ENCODE results near the gene UBXN10. TPM values are rescaled to one million over a fixed set of nuclear protein-coding genes. Genes with fewer than 3 reads are reported as not detected.
A peak's percentile ranks its signal among the peaks of the same experiment; 100 is the strongest.

Gene UBXN10
- total RNA-seq, 1 donor from 2014 or later = 0.04 TPM

DNA sequence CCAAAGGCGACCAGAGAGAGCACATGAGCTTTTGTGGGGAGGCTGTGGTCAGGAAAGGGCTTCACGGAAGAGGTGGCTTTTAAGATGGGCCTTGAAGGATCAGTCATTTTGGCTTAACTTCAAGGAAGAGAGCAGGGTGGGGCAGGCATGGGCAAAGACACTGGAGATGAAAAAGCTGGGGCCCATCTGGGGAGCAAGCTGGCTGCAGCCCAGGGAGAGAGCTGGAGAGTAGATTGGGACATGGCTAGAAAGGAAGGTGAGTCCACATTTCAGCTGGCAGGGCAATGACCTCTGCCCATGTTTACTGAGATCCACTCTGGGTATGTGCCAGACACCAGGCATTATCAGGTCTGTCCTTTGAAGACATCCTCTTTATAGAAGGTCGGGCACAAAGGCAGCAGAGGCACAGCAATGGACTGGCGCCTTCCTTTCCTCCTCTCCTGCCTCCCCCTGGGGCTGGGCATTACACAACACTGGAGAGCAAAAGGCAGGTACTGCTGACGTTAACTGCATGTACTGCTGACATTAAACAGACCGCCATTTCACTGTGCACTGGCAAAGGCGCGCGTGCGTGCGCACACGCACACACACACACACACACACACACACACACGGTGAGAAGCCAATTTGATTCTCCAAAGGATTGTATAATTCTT lies 2.2 kb upstream of the UBXN10 start:
- no peak for ATAC-seq

DNA sequence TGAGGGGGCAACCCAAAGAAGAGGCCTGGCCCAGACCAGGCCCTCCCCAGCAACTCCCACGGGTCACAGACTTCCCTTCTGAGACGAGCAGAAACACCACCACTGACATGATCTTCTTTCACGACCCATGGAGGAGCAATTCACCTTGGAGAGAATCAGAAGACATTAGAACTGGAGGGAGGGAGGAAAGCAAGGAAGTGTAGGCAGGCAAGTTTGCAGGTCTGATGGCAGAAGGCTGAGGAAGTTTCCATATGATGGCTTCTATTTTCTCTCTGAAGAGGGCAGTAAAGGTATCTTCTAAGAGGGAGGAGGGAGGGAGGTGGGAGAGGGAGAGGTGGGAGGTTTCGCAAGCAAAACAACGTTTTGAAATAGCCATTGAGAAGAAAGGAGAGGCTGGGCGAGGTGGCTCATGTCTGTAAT lies 1.4 kb upstream of the UBXN10 start:
- no peak for ATAC-seq

DNA sequence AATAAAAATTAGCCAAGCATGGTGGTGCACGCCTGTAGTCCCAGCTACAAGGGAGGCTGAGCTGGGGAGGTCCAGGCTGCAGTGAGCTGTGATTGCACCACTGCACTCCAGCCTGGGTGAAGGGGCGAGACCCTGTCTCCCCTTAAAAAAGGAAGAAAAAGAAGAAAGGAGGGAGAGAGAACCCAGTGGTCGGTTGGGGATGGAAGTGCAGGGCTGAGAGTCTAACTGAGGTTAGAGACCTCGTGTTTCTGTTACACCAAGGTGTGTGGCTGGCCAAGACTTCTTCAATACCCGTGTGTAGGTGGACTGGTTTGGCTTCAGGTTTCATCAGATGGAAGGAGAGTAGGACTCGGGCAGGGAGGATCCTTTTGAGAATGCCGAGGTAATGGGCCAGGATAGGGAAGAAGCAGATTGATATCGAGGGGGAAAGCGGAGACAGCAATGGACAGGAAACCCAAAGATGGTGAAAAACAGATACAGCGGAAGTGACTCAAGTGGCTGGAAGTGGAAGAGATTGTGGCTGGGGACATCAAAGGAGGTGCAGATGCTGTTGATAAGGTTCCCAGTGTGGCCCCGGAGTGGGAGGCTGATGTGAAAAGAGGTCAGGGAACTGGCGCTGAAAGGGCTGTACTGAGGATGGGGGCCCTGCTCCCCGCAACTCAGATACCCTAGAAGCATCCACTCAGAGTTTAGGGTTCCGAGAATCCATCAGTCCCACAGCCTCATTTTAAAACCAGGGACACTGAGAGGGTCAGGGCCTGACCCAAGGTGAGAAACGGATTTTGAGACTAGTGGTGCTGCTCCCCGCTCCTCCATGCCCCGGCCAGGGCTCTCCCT lies 681 bp upstream of the UBXN10 start:
- ATAC-seq = no peak

DNA sequence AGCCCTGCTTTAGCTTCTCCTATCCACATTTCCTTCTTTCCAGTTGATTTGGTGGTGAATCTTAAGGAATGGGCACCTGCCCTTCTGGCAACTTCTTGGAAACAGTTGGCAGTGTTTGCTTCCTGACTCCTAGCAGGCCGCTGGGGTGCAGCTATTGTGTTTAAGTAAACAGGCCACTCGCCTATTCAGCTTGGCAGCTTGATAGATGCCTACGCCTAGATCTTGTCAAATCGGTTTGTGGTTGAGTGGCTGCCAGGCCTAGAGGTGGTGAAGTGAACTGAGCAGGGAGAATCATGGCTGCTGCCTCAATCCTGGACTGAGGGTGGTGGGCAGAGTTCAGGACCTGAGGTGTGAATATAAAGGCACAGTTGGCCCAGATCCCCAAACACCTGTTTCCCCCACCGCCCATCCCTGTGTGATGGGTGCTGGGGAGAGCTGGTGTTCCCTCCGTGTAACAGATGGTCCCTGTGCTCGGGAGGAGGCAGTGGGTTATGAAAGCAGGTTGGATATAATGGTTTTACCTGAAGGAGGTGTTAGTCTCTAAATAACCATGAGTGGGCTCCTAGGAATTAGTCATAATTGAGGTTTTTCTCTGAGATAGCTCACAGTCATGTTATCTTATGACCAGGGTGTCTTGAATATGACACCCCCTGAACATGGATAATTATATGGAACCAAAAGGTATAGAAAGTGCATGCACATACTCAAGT lies 1.4 kb downstream of the UBXN10 start:
- peak; percentile 71 for ATAC-seq

DNA sequence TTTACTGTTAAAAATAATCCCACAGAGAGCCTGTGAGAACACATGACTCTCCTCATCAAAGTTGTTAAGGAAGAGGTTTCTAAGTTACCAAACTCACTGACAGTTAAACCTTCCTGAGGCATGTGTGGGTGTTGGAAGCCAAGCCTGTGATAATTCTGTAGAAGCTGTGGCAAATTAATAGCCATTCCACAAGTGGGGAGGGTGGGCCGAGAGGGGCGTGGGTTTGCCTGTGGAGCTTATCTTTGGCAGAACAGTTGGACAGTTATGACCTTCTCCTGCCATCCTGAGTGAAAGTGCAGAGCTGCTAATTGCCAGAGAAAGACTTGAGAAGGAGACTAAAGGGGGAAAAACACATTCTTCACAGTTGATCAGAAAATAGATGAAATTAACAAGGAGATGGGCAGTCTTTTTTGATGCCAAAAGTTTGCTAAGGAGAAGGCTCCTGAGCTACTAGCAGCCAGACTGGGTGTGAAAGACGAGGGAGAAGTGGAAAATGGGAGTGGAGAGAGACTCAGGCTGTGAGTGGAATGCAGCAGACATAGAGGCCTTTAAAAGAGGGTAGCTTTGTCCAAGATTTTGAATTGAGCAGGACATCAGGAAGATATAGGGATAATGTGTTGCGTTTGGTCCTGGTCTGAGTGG lies 2.0 kb downstream of the UBXN10 start:
- ATAC-seq = no peak

DNA sequence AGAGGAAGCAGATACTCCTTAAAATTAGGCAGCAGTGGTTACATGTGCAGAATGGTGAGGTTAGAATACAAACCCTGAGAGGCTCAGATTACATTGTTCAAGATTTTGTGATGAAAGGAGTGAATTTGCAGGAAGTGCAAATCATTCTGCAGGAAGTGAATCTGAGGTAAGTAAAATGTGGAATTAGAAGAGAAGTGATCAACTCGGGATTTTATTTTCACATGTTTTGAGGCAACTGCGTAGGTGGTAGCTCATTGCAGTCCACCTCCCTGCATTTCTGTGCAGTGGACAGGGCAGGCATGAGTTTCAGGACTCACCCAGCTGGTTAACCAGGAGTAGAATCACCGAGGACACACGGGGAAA lies 2.5 kb downstream of the UBXN10 start:
- no peak for ATAC-seq

DNA sequence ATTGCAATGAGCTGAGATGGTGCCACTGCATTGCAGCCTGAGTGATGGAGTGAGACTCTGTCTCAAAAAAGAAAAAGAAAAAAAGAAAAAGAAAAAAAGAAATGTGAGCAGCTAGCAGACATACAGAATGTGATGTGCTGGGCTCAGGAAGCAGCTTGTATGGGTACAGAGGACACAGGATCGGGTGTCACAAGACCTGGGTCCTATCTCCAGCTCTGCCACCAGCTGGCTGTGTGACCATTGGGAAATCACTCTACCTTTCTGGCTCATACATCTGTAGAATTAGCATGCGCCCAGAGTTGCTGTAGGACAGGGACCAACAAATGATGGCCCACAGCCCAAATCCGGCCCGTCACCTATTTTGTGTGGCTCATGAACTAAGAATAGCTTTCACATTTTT lies 3.8 kb downstream of the UBXN10 start:
- ATAC-seq = no peak

DNA sequence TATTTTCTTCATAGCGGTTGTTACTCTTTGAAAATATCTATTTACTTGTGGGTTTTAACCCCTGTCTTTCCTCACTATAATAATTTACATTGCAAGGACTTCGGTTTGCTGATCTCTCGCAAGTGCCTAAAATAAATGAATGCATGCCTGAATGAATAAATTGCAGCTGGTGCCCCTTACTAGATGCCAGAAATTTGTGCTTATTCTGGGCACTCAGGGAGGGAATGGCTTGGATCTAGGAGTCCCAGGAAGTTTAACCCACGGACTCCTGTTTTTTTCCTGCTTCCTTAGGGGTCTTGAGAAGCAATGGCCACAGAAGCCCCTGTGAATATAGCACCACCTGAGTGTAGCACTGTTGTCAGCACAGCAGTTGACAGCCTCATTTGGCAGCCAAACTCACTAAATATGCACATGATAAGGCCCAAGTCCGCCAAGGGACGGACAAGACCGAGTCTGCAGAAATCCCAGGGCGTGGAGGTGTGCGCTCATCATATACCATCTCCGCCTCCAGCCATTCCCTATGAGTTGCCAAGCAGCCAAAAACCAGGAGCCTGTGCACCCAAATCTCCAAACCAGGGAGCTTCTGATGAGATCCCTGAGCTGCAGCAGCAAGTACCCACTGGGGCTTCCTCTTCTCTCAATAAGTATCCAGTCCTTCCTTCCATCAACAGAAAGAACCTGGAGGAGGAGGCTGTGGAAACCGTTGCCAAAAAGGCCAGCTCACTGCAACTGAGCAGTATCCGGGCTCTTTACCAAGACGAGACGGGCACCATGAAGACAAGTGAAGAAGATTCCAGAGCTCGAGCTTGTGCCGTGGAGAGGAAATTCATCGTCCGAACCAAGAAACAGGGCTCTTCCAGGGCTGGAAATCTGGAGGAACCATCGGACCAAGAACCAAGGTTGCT lies 4.6 kb downstream of the UBXN10 start:
- no peak for ATAC-seq

DNA sequence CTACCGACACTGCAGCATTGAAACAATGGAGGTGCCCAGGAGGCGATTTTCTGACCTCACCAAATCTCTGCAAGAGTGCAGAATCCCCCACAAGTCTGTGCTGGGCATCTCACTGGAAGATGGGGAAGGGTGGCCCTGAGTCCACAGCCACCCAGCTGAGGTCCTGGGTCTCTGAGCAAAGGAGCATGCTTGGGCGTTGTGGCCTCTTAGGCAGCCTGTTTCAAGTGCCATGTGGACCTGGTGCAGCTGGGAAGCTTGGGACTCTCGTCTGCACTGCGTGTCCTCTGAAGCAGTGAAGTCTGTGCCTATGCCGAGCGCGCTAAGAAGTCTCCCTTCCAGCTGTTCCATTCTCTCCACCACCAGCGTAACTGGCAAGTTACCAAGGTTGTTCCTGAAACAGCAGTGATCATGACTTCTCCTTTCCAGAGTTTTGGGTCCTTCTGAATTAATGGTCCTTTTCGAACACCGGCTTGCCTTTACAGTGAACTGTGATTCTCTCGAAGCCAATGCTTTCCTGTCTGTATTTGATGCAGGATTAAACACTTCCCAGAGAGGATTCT lies 5.5 kb downstream of the UBXN10 start:
- ATAC-seq = no peak

DNA sequence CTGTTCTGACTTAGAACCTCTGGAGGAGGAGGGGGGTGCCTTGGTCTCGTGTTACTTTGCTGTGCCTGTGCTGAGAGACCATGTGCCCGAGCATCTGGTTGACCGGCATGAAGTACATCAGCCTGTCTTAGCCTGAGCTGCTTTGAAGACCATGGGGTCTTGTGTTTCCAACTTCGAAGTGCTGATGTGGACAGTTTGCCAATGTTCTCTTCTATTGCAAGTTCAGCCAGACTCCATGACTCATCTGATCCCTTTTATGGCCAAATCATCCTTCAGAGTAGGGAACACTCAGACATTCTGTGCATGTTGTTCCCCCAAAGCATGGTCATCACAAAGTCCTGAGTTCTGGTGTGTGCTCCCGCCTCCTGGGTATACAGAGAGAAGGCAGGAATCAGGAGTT lies 6.5 kb downstream of the UBXN10 start:
- no peak for ATAC-seq

DNA sequence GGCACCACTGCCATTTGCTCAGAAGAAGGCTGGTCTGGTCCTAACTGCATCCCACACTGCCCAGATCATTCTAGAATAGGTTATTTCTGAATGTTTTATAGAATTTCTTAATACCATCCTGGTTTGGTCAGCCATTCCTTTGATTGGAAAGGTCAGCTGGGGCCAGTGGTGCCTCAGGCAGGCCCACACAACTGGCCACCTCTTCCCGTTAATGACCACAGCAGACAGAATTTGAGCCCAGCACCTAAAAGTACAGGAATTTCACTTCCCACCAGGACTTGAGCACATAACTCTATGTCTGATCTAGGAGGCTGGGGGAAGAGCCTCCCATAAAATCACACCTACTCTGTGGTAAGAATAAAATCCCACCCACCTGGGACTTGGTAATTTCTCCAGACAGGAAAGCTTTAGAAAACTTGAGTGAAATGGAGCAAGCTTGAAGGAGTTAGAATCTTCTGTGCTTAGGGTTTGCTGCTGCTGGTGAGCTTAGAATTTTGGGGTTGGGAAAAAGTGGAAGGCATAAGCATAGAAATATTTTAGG lies 7.0 kb downstream of the UBXN10 start:
- no peak for ATAC-seq

DNA sequence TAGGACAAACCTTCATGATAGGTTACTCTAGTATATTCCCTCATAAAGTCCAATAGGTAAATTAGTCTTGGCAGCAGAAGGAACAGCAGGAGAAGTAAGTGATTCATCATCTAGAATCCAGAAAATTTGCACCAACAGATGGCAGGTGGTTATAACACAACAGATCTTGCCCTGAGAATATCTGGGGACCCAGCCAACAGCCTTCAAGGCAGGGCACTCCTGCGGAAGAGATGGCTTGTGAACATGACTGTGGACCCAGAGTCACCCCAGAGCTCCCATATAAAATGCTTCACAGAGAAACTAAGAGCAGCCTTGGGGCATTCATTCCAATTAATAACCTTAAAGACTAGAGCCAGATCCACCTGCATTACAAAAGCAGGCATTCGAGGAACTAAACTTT lies 8.3 kb downstream of the UBXN10 start:
- peak; percentile 58 for ATAC-seq

DNA sequence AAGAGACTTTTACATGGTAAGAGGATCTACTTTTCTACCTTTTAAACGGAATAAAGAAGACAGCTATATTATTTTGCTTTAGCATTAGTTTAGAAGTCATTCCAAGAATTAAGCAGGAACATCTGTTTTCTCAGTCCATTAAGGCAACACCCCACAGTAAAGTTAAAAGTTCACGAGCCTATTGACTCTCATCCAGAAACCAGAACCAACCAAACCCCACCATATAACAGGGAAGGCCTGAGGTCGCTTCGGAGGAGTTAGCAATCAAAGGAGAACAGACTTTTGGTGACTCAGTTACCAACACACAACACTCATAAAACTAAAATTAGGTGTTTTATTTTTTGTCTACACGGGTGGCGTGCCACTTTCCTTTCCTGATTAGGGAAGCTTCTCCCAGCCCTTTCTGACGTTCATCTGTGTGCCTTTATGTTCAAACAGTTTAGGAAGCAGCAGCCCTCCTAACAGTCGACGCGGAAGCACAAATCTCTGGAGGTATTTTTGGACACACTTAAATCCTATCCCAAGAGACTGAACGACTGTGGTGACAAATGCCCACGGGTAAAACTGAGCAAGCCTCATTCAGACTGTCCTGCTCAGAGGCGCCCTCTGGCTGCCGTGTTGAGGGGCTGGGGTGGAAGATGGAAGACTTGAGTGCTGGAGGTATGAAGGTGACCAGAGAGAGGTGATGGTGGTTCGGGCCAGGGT lies 9.0 kb downstream of the UBXN10 start:
- ATAC-seq = peak; percentile 66

DNA sequence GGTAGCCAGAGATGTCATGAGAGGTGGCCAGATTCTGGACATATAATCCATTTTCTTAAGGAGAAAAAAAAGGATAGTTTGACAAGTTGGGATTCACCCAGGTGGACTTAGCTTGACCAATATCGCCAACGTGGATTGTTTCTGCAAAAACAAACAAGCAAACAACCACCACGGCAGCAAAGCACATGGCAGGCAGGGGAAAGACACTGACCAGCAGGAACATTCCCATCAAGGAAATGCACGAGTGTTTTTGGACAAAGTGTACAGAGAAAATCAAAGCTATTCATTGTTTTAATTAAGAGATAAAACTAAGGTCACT lies 9.5 kb downstream of the UBXN10 start:
- no peak for ATAC-seq

DNA sequence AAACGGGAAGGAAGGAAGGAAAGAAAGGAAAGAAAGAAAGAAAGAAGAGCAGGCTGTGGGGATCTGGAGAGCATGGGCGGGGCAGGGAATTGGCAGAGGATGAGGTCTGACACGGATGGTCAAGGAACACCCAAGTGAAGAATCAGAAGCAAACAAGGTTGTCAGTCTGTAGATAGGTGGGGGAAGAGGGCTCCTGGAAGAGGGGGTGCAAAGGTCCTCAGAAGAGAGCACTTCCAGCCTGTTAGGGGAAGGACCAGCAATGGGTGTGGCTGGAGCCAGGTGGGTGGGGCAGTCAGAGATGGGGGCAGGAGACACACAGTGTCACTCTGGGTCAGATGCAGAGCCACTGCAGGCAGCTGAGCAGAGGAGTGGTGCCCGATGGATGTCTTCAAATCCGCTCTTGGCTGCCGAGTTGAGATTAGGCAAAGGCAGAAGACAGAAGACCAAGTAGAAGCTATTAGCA lies 11.5 kb downstream of the UBXN10 start:
- no peak for ATAC-seq

DNA sequence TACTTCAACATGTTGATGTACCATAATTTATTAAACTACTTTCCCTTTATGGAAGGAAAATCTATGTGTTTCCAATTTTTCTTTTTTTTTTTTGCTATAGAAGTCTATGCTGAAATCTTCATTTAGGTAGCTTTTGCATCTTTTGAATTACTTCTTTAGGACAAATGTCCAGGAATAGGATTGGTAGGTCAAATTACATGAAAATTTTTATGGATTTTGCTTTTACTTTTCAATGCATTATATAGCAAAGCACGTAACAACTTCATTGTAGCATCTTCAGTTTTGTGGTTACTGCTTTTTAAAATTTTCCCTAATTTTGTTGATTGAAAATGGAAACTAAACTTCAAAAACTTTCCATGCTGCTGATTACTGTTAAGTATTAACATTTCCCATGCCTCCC lies 12.4 kb downstream of the UBXN10 start:
- no peak for ATAC-seq

DNA sequence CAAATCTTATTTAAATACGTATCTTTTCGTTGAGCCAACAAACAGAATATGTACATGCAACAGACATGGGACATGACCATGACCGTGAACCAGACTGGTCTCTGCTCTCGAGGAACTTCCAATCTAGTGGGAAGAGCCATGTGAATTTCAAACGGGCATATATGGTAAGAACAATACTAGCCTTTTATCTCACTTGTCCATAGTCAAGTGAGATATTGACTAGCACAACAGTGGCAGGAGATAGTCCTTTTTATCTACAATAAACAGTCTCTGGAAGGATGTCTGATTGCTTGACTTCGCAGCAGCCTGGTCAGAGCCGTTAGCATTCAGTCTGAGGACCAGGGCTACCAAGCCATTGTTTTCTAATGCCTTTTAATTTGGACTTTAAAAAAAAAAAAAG lies 13.0 kb downstream of the UBXN10 start:
- ATAC-seq = no peak

DNA sequence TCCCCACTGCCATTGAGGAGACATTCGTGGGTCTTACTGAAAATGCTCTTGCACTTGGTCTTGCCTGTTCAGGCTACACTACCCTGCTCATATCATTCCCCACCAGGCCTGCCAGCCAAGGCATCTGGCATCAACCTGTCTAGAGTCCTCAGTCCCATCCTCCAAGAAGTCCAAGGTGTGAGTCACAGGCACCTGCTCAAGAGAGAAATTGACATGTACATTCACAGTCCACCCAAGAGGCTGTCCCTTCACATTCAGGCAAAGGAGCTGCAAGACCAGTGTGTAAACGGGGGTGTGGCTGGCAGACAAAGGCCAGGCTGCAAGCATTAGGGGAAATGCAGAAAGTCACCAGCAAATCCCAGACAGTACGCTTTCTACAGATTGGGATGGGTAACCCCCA lies 13.5 kb downstream of the UBXN10 start:
- peak; percentile 43 for ATAC-seq

DNA sequence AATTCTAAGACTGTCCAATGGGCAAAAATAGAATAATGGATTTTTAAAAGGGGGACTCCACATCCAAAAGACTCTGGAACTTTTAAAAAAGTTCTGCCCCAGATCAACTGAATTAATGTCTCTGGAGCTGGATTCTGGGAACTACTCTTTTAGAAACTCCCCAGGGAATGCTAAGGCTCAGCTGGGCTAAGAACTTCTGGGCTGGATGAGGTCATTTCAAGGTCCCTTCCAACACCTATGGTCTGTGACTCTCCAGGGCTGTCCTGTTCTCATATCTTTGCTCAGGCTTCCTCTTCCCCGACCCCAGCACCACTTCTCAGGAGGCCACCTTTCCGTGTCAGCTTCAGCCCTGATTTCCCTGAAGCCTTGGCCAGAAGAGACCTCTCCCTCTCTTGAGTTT lies 13.9 kb downstream of the UBXN10 start:
- ATAC-seq = no peak

DNA sequence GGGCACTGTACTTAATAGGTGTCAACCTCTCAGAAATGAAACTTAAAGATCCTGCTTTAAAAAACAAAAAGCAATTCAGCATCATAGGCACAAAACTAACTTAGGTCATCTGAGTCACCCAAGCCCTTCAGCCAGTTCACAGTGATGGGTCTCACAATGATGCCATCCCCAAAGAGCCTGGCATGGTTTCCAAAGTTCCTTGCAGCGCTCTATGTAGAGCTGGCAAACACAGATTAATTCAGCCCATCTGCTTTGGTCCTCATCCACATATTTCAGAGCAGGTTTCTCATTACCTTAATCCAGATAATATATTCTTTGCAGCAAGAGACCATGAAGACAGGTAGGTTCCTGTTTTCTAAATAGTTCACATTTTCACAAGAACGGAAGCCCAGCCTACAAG lies 15.1 kb downstream of the UBXN10 start:
- no peak for ATAC-seq

DNA sequence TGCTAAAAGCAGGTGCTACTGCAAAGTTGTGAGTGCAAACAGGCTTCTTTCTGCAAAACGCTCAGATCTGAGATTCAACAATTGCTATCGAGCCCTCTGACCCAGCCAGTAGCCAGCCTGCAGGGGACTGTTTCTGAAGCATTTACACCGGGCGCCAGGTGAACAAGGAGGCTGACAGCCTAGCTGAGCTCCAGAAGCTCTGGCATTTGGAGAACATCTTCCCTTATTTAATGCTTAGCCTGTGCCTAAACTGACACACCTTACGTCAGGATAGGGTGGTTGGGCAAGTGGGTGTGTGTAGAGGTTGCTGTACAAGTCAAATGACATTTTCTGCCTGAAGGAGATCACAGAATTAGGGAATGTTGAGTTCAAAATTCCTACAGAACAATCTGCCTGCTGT lies 16.3 kb downstream of the UBXN10 start:
- ATAC-seq = peak; percentile 33
